HEK293T (cell line): ENCODE results near the gene DMRTB1.

Experiments used
- ARNT ChIP-seq: fragments of 450-650 bp; IDR thresholded peaks from 2 replicates; pipeline ENCODE4 v1.6.1; 2017; ENCODE audit warnings: mild to moderate bottlenecking
- BHLHE40 ChIP-seq: fragments of 450-650 bp; IDR thresholded peaks from 2 replicates; pipeline ENCODE4 v1.6.1; 2016; ENCODE audit warnings: mild to moderate bottlenecking, moderate library complexity, borderline replicate concordance
- CTBP1 ChIP-seq: fragments of 450-650 bp; IDR thresholded peaks from 2 replicates; pipeline ENCODE4 v1.6.1; 2016; ENCODE audit warnings: borderline replicate concordance
- ELF4 ChIP-seq: fragments of 450-650 bp; IDR thresholded peaks from 2 replicates; pipeline ENCODE4 v1.6.1; 2017; ENCODE audit warnings: antibody characterized with exemption
- FOXA1 ChIP-seq: fragments of 450-650 bp; IDR thresholded peaks from 2 replicates; pipeline ENCODE4 v1.6.1; 2016; ENCODE audit warnings: mild to moderate bottlenecking
- FOXK2 ChIP-seq: fragments of 450-650 bp; IDR thresholded peaks from 2 replicates; pipeline ENCODE4 v1.6.1; 2016; ENCODE audit warnings: mild to moderate bottlenecking
- FOXM1 ChIP-seq: fragments of 450-650 bp; IDR thresholded peaks from 2 replicates; pipeline ENCODE4 v1.6.1; 2017; ENCODE audit warnings: mild to moderate bottlenecking, borderline replicate concordance
- HDGF ChIP-seq: fragments of 450-650 bp; IDR thresholded peaks from 2 replicates; pipeline ENCODE4 v1.6.1; 2017; ENCODE audit warnings: antibody characterized with exemption, borderline replicate concordance
- LEF1 ChIP-seq: fragments of 450-650 bp; IDR thresholded peaks from 2 replicates; pipeline ENCODE4 v1.6.1; 2017; ENCODE audit warnings: mild to moderate bottlenecking, borderline replicate concordance
- NFRKB ChIP-seq: fragments of 450-650 bp; IDR thresholded peaks from 2 replicates; pipeline ENCODE4 v1.6.1; 2016; ENCODE audit warnings: mild to moderate bottlenecking, moderate library complexity
- SP1 ChIP-seq: fragments of 450-650 bp; IDR thresholded peaks from 2 replicates; pipeline ENCODE4 v1.6.1; 2017
- TARDBP ChIP-seq: fragments of 450-650 bp; IDR thresholded peaks from 2 replicates; pipeline ENCODE4 v1.6.1; 2016
- ZNF384 ChIP-seq: fragments of 450-650 bp; IDR thresholded peaks from 2 replicates; pipeline ENCODE4 v1.6.1; 2016
- TF ChIP-seq, protein P1 (sequence below): fragments of 450-650 bp; IDR thresholded peaks from 2 replicates; pipeline ENCODE4 v1.6.1; 2016

DNA sequence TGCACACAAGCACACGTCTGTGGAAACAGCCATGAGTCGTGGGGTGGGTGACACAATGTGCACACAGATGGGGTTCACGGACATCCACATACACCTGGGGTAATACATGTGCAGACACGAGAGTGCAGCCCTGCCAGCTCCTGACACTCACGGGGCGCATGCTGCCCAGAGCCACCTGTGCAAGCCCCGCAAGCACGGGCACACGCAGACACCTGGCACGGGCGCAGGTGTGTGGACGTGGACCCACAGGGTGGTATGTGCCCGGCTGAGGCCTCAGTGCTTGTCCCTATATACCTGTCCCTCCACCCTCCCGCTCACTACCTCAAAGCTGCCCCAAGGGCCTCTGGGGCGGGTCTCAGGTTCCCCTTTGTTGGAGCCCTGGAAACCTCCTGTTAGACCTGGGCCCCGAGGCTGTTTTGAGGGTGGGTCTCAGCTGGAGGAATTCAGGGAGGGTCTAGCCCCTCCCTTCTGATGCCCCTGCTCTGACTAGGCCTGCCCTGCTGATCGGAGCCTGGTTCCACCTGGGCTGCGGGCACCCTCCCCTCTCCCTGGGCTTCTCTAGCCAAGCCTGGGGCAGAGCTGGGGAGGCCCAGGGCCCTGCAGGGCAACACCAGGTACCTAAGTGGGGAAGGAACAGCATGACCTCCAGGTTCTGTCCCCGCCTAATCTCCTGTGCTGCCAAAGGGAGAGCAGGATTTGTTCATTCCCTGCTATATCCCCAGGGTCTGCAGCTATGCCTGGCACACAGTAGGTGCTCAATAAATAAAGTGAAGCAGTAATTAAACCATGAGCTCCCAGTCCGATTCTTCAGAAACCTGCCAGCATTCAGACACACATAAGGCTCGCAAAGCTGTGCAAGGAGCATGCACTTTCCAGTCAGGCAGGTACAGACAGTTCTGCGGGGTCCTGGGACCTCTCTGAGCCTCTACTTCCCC is 49.1 kb downstream of the DMRTB1 start:
- no peak for TF ChIP-seq SP1
- no peak for TF ChIP-seq FOXM1
- TF ChIP-seq NFRKB = no peak
- TF ChIP-seq HDGF = no peak
- TF ChIP-seq, protein P1, sequence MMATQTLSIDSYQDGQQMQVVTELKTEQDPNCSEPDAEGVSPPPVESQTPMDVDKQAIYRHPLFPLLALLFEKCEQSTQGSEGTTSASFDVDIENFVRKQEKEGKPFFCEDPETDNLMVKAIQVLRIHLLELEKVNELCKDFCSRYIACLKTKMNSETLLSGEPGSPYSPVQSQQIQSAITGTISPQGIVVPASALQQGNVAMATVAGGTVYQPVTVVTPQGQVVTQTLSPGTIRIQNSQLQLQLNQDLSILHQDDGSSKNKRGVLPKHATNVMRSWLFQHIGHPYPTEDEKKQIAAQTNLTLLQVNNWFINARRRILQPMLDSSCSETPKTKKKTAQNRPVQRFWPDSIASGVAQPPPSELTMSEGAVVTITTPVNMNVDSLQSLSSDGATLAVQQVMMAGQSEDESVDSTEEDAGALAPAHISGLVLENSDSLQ = no peak
- TF ChIP-seq FOXA1 = no peak
- no peak for TF ChIP-seq CTBP1
- TF ChIP-seq ARNT = no peak
- no peak for TF ChIP-seq ELF4
- TF ChIP-seq BHLHE40 = no peak
- no peak for TF ChIP-seq TARDBP
- no peak for TF ChIP-seq FOXK2
- TF ChIP-seq ZNF384 = no peak
- no peak for TF ChIP-seq LEF1
